WI38 (cell line): Measurements from ENCODE around the gene ZNF423.

Experiments used
- H3K4me3 ChIP-seq: 2 replicates; pipeline ENCODE4 v1.5.1; 2011; ENCODE audit warnings: low read depth, mild to moderate bottlenecking, control low read depth, low read length
- TF ChIP-seq, protein P1 (sequence below): IDR thresholded peaks from 2 replicates; pipeline ENCODE4 v1.5.1; 2012; ENCODE audit warnings: low read depth, mild to moderate bottlenecking, control low read depth, low read length

ZNF423 gene

DNA sequence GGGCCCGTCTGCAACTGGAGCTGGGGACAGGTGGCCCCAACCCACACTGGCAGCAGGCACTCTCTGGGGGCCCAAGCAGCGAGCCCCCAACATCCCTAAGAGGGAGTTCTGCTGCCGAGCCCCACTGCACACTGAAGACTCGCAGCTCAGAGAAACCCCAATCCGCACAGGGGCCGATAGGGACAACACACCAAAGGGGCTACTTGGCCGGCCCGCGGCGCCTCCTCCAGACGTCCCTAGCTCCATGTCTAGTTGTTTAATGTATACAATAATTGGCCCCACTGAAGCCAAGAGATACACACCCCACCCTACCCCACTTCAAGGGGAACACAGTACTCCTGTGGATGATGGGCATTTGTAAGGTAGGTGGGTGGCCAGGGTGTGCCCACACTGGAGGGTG is 62.7 kb downstream of the ZNF423 start:
- TF ChIP-seq, protein P1, sequence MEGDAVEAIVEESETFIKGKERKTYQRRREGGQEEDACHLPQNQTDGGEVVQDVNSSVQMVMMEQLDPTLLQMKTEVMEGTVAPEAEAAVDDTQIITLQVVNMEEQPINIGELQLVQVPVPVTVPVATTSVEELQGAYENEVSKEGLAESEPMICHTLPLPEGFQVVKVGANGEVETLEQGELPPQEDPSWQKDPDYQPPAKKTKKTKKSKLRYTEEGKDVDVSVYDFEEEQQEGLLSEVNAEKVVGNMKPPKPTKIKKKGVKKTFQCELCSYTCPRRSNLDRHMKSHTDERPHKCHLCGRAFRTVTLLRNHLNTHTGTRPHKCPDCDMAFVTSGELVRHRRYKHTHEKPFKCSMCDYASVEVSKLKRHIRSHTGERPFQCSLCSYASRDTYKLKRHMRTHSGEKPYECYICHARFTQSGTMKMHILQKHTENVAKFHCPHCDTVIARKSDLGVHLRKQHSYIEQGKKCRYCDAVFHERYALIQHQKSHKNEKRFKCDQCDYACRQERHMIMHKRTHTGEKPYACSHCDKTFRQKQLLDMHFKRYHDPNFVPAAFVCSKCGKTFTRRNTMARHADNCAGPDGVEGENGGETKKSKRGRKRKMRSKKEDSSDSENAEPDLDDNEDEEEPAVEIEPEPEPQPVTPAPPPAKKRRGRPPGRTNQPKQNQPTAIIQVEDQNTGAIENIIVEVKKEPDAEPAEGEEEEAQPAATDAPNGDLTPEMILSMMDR, result no peak
- no peak overlapping the region for H3K4me3 ChIP-seq

DNA sequence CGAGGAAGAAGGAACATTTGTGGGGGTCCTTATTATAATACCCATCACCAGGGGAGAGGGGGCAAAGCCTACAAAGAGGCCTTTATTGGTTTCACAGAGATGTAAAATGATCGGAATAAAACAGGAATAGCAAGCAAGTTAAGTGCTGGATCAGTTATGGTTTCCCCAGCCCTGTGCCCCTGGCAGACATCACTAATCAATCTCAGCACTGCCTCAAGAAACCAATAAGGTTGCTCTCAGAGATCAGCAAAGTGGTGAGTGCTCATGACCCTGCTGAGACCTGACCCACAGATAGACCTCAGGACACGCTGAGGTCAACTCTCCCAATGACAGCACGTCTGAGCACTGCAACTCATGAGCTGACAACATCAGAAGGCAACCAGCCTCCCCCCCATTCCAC is 66.3 kb downstream of the ZNF423 start:
- TF ChIP-seq, protein P1, result no peak
- H3K4me3 ChIP-seq, result no peak overlapping the region

DNA sequence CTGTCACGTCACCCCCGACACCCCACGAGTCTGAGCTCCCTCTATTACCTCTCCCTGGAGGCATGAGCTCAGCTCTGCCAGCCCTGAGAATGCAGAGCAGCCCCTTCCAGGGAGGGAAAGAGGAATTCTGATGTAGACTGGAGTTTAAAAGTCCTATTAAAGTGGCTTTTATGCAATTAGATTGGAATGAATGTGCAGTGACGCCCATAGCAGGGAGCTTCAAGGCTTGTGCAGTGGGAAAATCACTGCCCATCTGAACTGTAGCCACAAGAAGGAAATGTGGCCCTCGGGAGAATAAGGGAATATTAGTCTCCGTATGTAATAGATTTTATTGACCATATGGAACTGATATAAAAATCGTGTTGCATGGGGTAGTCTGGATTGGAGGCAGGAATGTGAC is 66.9 kb downstream of the ZNF423 start:
- TF ChIP-seq, protein P1, result no peak
- no peak overlapping the region for H3K4me3 ChIP-seq

DNA sequence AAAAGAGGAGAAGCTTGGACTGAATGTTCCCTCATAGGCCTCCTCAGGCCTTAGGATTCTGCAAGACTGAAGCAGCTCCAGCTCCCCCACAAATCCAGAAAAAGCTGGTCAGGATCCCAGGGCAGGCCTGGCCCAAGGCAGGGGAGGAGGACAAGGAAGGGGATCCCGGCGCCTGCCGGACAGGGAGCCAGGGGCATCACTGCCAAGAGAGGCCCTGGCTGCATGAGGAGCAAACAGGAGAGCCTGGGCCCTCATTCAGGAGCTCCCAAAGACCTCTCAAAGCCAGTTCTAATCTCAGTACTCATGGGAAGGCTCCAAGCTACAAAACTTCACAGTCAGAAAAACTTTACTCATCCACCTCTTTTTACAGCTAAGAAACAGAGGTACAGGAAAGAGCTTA is 67.3 kb downstream of the ZNF423 start:
- no peak overlapping the region for H3K4me3 ChIP-seq
- TF ChIP-seq, protein P1, result no peak

DNA sequence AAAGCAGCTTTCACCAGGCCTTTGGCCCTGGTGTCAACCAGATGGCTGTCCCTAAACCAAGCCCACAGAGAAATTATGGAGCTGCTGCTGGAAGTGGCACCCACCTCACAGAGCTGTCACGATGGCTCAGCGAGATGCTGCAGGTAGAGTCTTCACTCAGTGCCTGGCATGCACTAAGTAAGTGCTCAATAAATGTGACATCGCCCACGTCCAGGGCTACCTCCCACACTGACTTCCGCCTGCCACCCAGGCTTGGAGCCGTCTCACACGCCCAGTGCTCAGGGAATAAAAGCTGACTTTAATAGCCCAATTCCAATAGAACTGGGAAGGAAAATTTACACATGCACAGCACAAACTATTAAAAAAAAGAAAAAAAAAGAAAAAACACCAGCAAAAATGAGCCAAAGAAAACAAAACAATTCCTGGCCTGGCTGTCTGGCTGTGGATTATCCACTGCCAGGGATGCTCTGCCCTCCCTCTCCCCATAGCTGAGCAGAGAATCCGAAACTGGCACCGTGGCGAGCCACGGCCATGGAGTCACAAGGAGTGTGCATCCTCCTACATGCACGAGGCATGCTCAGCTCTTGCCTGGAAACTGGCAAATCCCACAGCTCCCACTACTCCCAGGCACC is 68.9 kb downstream of the ZNF423 start:
- TF ChIP-seq, protein P1, result no peak
- H3K4me3 ChIP-seq, result no peak overlapping the region

DNA sequence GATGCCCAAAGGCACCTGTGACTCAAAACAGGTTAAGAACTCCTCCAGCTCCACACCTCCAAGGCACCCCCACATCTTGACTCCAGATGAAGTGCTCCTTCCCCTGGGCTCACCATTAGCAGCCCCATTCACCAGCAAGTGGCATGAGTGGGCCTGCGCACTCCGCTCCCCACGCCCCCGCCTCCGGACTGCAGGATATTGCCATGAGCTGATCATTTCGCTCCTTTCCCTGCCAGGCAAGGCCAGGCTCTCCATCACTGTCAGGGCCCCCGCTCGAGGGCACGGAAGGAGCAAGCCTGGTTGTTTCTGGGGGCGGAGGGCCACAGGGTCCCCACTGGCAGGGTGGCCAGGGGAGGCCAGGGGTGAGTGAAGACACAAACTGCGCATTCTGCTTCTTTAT is 69.9 kb downstream of the ZNF423 start:
- TF ChIP-seq, protein P1, result no peak
- no peak overlapping the region for H3K4me3 ChIP-seq

DNA sequence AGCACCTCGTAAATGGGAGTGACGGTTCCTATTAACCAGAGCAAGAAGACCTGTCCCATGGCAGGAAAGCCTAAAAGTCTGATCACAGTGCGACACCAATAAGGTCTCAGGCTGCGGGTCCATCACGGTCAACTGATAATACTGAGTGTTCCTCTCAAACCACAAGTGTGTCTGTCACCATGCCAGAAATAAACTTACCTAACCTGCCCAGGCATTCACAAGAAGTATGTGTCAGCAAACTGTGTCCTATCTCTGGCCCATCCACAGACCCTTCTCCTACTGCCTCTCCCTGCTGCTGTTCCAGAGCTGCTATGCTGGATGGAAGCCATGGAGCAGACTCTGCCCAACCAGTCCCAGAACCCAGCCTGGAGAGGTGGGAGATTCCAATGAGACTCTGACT is 73.5 kb downstream of the ZNF423 start:
- TF ChIP-seq, protein P1, result no peak
- no peak overlapping the region for H3K4me3 ChIP-seq
